PFSK-1 (cell line): ENCODE measurements around the gene RPL22L1.

Source experiments
- FOXP2 ChIP-seq: optimal IDR thresholded peaks from 2 replicates; pipeline ENCODE3; 2011; ENCODE audit warnings: borderline replicate concordance, control low read depth, inconsistent platforms; ENCODE audit not compliant: insufficient read depth; ENCODE audit errors: extremely low read length, extremely low read depth
- POLR2AphosphoS5 ChIP-seq: IDR thresholded peaks from 2 replicates; pipeline ENCODE4 v1.6.1; 2012; ENCODE audit warnings: low read depth, mild to moderate bottlenecking, control low read depth, low read length, moderate library complexity
- SIN3A ChIP-seq: IDR thresholded peaks from 2 replicates; pipeline ENCODE4 v1.6.1; 2012; ENCODE audit warnings: mild to moderate bottlenecking, low read length, moderate library complexity, borderline replicate concordance; ENCODE audit not compliant: insufficient read depth
- TAF1 ChIP-seq: IDR thresholded peaks from 2 replicates; pipeline ENCODE4 v1.6.1; 2012; ENCODE audit warnings: low read length, control low read depth, borderline replicate concordance; ENCODE audit not compliant: insufficient read depth
- TF ChIP-seq, protein P1 (sequence below), 2 experiments: IDR thresholded peaks; 2 replicates each; pipeline versions ENCODE4 v1.6.1 to v1.8.0; 2011 to 2012; ENCODE audit warnings: low read depth in 2 of 2, low read length in 2 of 2, control low read depth in 1 of 2, inconsistent platforms in 1 of 2, mild to moderate bottlenecking in 1 of 2, moderate library complexity in 1 of 2; ENCODE audit not compliant: insufficient read depth in 1 of 2

RPL22L1 gene

DNA sequence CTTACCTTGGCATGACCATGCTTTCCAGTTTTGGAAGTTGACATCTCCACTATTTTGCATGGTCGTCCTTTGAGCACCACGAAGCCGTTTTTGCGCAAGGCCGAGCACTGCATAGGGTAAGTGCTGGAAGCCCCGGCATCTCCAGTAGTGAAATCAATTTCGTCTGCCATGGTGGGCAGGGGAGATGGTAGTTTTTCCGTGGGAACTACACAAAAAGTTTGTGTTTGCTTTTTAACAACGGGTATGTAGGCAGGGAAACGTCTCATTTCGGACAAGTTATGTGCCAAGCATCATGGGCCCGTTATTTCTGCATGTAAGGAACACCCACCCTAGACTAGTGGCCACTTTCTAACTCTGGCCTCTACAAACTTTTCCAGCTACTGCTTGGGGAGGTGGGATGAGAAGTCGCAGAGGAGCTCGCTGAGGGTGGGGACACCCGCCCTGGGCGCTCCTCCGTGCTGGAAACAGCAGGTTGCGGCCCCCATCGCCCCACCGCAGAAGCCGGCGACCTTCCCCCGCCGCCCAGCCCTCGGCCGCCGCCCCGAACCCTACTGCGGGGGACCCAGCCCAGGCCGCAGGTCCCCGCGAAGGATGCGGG lies 37.7 kb upstream of the RPL22L1 start:
- no peak for TF ChIP-seq POLR2AphosphoS5
- no peak for TF ChIP-seq TAF1
- no peak for TF ChIP-seq FOXP2
- TF ChIP-seq SIN3A, result no peak
- TF ChIP-seq, protein P1, sequence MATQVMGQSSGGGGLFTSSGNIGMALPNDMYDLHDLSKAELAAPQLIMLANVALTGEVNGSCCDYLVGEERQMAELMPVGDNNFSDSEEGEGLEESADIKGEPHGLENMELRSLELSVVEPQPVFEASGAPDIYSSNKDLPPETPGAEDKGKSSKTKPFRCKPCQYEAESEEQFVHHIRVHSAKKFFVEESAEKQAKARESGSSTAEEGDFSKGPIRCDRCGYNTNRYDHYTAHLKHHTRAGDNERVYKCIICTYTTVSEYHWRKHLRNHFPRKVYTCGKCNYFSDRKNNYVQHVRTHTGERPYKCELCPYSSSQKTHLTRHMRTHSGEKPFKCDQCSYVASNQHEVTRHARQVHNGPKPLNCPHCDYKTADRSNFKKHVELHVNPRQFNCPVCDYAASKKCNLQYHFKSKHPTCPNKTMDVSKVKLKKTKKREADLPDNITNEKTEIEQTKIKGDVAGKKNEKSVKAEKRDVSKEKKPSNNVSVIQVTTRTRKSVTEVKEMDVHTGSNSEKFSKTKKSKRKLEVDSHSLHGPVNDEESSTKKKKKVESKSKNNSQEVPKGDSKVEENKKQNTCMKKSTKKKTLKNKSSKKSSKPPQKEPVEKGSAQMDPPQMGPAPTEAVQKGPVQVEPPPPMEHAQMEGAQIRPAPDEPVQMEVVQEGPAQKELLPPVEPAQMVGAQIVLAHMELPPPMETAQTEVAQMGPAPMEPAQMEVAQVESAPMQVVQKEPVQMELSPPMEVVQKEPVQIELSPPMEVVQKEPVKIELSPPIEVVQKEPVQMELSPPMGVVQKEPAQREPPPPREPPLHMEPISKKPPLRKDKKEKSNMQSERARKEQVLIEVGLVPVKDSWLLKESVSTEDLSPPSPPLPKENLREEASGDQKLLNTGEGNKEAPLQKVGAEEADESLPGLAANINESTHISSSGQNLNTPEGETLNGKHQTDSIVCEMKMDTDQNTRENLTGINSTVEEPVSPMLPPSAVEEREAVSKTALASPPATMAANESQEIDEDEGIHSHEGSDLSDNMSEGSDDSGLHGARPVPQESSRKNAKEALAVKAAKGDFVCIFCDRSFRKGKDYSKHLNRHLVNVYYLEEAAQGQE (IDR thresholded peaks at IDR 0.05; ENCODE audit: insufficient read depth in 1 of 2, low read depth in 2 of 2, low read length in 2 of 2), result no peak

DNA sequence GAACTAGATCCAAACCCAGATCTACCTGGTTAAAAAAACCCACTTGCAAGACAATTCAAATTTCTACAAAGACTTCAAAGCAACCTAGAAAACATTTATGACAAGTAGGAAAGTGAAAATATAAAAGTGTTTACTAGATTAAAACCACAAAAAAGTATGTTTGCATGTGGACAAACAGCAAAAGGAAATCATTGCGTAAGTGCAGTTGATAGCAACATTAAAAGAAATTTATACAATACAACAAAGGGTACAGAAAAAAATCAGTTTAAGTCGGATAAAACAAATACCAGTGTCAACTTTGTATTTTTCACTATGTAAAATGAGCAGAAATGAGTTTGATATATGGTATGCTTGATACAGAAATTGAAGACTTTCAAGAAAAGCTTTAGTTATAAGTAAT lies 35.9 kb upstream of the RPL22L1 start:
- TF ChIP-seq, protein P1 (IDR thresholded peaks at IDR 0.05; ENCODE audit: insufficient read depth in 1 of 2, low read depth in 2 of 2, low read length in 2 of 2), result no peak
- TF ChIP-seq TAF1 (no peak), SIN3A (no peak), POLR2AphosphoS5 (no peak), FOXP2 (no peak)

DNA sequence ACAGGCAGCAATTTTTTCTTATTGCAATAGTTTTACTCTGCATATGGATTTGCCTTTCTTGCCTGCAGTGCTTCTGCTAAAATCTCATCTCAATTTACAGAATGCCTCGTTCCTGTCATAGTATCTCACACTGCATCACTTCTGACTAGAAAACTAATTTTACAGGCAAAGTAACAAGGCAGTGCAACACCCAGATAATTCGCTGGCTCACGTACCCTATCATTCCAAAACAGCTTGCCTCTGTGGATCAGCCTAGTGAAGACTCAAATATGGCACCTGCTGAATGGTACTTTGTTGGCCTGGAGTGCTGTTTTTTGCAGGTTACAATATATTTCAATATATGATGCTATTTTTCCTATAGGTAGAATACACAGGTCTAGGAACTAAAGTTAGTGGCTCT lies 33.1 kb upstream of the RPL22L1 start:
- TF ChIP-seq TAF1 (no peak), FOXP2 (no peak)
- TF ChIP-seq, protein P1 (IDR thresholded peaks at IDR 0.05; ENCODE audit: insufficient read depth in 1 of 2, low read depth in 2 of 2, low read length in 2 of 2), result no peak

DNA sequence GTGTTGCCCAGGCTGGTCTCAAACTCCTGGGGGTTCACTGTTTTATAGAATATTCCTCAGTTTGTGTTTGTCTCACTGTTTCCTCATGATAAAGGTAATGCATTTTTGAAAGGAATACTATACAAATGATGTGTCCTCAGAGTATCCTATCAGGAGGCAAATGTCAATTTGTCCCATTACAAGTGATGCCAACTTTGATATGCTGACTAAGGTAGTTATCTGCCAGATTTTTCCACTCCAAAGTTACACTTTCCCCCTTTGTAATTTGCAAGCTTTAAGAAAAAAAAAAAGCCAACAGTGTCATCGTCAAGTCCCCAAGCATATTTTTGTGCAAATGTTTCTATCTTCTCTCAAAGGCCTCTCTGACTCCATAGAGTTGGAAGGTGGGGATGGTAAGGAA lies 29.5 kb upstream of the RPL22L1 start:
- TF ChIP-seq TAF1, result no peak

DNA sequence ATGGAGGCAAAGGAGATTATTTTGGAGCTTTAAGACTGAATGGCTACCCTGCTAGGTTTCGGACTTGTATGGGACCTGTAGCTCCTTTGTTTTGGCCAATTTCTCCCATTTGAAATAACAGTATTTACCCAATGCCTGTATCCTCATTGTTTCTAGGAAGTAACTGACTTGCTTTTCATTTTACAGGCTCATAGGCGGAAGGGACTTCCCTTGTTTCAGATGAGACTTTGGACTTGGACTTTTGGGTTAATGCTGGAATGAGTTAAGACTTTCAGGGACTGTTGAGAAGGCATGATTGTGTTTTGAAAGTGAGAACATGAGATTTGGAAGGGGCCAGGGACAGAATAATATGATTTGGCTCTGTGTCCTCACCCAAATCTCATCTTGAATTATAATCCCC lies 28.0 kb upstream of the RPL22L1 start:
- no peak for TF ChIP-seq TAF1
- no peak for TF ChIP-seq FOXP2

DNA sequence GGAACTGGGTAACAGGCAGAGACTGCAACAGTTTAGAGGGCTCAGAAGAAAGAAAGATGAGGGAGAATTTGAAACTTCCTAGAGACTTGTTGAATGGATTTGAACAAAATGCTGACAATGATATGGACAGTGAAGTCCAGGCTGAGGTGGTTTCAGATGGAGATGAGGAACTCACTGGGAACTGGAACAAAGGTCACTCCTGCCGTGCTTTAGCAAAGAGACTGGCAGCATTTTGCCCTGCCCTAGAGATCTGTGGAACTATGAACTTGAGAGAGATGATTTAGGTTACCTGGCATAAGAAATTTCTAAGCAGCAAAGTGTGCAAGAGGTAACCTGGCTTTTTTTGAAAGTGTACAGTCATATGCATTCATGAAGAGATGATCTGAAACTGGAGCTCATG lies 26.8 kb upstream of the RPL22L1 start:
- TF ChIP-seq, protein P1 (IDR thresholded peaks at IDR 0.05; ENCODE audit: insufficient read depth in 1 of 2, low read depth in 2 of 2, low read length in 2 of 2), result no peak
- TF ChIP-seq FOXP2 (no peak), POLR2AphosphoS5 (no peak), SIN3A (no peak), TAF1 (no peak)
